ENCODE measurements around the gene CFAP54.
"Not testable (repeated sequence)": the region's sequence is repeated elsewhere in the genome, so short reads cannot be mapped to it uniquely, and the experiment has no call there.

CFAP54 gene

DNA sequence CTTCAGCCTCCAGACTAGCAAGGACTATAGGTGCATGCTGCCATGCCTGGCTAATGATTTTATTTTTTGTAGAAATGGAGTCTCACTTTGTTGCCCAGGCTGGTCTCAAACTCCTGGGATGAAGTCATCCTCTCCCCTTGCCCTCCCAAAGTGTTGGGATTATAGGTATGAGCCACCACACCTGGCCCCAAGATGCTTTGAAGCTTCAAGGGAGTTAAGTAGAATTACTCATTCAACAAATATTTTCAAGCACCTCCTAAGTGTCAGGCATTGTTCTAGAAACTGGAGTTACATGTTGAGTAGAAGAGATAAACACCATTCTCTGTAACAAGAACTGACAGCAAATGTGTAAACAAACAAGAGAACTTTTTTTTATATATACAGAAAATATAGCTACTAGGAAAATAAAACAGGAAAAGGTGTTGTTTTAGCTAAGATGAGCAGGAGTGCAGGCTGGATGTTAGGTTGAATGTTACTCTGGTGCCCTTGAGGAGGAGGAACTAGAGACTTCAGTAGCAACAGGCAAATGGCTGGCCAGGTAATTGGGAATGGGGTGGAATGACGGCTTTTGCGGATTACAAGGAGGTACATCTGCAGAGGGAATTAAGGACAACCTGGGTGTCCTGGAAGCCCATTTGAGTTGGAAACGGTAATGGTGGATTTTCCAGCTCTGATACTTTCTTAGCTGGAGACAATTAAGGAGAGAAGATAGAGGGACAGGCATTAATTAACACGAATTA, 32.0 kb upstream of the CFAP54 start:
- TF ChIP-seq TAF1 (IDR thresholded peaks at IDR 0.05; ENCODE audit: borderline replicate concordance, low read depth, low read length) (no peak), POLR2A (IDR thresholded peaks at IDR 0.05; ENCODE audit: low read depth, low read length) (no peak)
- FAIRE-seq (no peak), DNase-seq (ENCODE audit: insufficient read length) (no peak)

DNA sequence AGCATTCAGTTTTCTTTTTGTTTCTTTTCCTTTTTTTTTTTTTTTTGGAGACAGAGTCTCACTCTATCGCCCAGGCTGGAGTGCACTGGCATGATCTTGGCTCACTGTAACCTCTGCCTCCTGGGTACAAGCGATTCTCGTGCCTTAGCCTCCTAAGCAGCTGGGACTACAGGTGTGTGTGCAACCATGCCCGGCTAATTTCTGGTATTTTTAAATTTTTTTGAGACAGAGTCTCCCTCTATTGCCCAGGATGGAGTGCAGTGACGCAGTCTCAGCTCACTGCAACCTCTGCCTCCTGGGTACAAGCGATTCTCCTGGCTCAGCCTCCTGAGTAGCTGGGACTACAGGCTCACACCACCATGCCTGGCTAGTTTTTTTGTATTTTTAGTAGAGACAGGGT, 30.1 kb upstream of the CFAP54 start:
- DNase-seq (ENCODE audit: insufficient read length); FAIRE-seq: not testable (repeated sequence)

DNA sequence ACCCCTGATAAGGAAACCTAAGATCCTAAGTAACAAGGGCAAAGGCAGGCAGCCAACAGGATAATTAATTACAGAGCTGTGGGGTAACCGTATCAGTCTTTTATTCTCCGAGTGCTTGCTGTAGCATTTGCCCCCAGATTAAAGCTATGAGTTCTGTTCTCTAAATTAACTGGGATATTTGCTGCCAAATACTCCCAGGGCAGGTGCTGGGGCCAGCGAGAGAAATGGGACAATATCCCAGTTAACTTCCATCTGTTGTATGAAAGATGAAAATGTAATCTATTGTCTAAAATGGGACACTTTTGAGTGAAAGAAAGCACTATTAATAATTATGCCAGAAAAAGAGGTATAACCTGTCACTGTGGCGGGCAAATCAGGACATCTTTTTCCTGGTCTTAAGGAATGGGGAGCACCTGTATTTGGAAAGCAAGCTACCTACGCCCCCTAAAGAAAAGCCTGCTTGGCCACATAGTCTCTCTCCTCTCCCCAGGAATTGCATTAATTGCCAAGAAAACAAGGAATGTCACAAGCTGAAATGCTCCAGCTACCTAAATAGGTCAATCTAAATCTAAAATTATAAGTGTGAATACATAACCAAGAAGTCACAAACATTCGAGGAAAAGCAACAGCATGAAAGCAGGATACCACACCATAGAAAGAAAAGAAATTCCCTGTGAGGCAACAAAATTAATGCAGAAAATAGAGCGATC, 26.7 kb upstream of the CFAP54 start:
- FAIRE-seq (no peak), DNase-seq (ENCODE audit: insufficient read length) (no peak)
- TF ChIP-seq TAF1 (IDR thresholded peaks at IDR 0.05; ENCODE audit: borderline replicate concordance, low read depth, low read length) = no peak
- TF ChIP-seq POLR2A (IDR thresholded peaks at IDR 0.05; ENCODE audit: low read depth, low read length) = no peak
- no peak for TF ChIP-seq POLR2AphosphoS5 (IDR thresholded peaks at IDR 0.05; ENCODE audit: low read depth, low read length)

DNA sequence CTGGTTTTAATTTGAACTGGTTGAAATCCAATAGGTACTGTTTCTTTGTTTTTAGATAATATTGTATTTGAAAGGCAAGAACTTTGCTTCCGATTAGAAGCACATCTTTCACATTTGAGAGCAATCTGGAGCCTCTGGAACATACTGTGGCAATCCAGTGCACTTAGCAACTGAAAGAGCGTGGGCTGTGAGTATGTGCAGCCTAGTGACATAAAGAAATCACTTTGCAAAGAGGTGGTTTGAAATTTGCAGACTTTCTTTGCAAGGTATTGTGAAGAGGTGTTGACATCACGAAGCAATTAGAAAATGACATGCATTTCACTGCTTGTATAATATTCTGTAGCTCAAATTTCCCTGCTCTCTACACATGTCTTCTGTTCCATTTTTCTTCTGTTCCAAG, 23.5 kb upstream of the CFAP54 start:
- no peak for TF ChIP-seq POLR2AphosphoS5 (IDR thresholded peaks at IDR 0.05; ENCODE audit: low read depth, low read length)
- no peak for DNase-seq (ENCODE audit: insufficient read length)
- FAIRE-seq = no peak

DNA sequence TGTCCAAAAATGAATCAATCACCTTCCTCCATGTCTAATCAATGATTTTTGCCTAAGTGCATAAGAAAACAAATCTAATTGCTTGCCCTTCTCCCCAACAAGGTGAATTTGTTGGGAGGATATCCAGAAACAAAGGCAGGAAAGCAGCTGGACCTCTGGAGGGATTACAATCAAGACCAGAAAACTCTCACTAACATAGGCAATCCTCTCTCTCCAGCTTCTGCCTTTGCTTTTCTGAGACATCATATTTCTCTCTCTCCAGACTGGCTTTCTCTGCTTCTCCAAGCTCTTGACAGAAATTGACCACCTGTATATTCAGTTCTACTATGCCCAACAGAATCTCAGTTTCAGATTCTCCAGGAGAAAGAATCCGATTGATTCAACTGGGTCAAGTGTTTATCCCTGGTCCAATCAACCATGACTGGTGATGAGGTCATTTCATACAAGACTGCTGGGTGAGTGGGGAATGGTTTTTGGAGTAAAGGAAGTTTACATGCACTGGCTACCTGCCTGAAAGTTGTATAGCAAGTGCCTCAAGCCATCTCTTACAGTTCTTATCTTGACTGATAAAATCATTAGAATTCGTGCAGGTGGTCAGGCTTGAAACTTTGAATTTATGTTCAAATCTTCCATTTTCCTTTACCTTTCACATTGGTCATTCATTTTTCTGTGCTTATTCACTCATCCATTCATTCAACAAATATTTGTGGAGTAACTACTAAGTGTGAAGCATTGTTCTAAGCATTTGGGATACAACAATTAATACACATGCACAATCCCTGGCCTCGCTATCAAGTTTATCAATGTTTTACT, 22.2 kb upstream of the CFAP54 start:
- TF ChIP-seq POLR2A (IDR thresholded peaks at IDR 0.05; ENCODE audit: low read depth, low read length) (no peak), TAF1 (IDR thresholded peaks at IDR 0.05; ENCODE audit: borderline replicate concordance, low read depth, low read length) (no peak), POLR2AphosphoS5 (IDR thresholded peaks at IDR 0.05; ENCODE audit: low read depth, low read length) (no peak)
- FAIRE-seq = no peak
- DNase-seq (ENCODE audit: insufficient read length) = no peak

DNA sequence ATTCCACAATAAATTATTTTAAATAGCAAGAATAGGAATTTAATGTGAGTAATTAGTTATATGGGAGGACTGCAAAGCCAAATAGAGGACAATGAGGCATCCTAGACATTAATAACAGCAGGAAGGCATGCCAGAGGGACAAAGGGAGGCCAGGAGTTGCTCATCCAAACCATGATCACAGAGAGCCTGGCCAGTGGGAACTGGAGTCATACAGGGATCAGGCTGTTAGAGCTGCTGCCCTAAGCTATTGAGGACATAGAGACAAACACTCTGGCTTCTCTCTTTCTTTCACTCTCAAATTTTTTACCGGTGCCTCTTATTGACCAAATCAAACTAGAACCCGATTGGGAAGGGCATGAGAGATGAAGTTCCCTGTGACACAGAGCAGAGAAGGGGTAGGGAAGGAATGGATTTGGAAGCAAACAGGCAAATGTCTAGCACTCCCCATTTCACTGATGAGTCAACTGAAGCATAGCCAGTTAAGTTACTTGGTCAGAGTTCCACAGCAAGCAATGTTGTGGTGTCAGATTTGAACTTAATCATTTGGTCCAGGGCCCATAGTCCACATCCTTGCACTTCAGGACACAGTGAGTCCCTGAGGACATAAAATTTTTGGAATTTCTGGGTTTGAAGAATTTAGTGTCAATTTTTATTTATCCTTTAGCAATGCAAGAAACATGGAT, 17.9 kb upstream of the CFAP54 start:
- no peak for FAIRE-seq
- TF ChIP-seq POLR2AphosphoS5 (IDR thresholded peaks at IDR 0.05; ENCODE audit: low read depth, low read length) (no peak), TAF1 (IDR thresholded peaks at IDR 0.05; ENCODE audit: borderline replicate concordance, low read depth, low read length) (no peak), POLR2A (IDR thresholded peaks at IDR 0.05; ENCODE audit: low read depth, low read length) (no peak)
- DNase-seq (ENCODE audit: insufficient read length) = no peak

DNA sequence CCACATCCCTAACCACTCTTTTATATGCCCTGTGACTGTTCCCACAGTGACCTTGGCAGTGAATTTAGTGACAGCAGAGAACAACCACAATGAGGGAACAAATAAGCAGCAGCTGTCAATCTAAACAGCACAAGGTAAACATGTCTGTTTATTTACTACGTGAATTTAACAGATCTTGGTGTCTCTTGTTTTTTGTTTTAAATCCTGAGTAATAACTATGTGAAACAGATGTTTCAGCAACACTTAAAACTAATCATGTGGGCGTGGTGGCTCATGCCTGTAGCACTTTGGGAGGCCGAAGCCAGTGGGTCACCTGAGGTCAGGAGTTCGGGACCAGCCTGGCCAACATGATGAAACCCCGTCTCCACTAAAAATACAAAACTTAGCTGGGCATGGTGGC, 17.0 kb upstream of the CFAP54 start:
- DNase-seq (ENCODE audit: insufficient read length) (no peak), FAIRE-seq (no peak)
- TF ChIP-seq POLR2AphosphoS5 (IDR thresholded peaks at IDR 0.05; ENCODE audit: low read depth, low read length) = no peak
- TF ChIP-seq POLR2A (IDR thresholded peaks at IDR 0.05; ENCODE audit: low read depth, low read length) = no peak
- no peak for TF ChIP-seq TAF1 (IDR thresholded peaks at IDR 0.05; ENCODE audit: borderline replicate concordance, low read depth, low read length)

DNA sequence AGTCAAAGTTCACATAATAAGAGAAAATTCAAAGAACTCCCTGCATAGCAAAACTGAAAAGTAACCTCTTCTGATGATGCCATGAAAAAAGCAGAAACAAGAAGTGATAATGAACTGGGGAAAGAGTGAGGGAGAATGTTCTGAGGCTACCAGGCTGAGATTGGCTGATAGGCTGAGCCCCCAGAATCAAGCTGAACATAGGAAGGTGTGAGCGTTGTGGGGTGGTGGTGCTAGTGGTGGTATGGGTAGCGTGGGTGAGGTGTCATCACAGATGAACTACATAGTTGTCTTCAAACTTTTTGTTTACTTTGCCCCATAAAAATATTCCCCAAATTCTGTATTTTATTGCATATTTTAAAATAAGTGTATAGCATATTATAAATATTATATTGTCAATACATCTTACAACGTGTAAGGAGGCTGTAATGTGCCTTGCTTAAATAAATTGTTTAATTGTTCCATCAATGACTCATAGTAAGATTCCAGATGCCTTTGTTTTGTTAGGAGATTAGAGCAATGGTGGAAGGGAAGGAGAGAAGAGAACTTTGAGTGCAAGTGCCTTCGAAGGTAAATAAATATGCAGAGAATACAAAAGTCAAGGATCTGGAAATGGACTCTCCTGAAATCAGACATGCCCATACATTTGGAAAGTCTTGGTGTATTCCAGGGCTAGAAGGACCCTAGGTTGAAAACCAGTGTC, 15.8 kb upstream of the CFAP54 start:
- DNase-seq (ENCODE audit: insufficient read length) = no peak
- TF ChIP-seq POLR2AphosphoS5 (IDR thresholded peaks at IDR 0.05; ENCODE audit: low read depth, low read length) (no peak), POLR2A (IDR thresholded peaks at IDR 0.05; ENCODE audit: low read depth, low read length) (no peak), TAF1 (IDR thresholded peaks at IDR 0.05; ENCODE audit: borderline replicate concordance, low read depth, low read length) (no peak)
- no peak for FAIRE-seq

DNA sequence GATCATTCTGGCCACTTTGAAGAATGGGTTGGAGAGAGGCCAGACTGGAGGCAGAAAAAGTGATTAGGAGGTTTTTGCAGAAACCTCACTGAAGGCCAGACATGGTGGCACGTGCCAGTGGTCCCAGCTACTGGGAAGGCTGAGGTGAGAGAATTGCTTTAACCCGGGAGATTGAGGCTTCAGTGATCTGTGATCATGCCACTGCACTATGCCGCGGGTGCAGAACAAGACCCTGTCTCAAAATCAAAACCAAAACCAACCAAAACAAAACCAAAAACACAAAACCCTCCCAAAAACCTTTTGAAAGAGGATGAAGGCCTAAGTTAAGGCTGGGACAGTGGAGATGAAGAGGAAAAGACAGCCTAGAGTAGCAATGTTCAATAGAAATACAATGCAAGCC, 15.2 kb upstream of the CFAP54 start:
- FAIRE-seq = no peak
- DNase-seq (ENCODE audit: insufficient read length) = no peak
- no peak for TF ChIP-seq TAF1 (IDR thresholded peaks at IDR 0.05; ENCODE audit: borderline replicate concordance, low read depth, low read length)
- TF ChIP-seq POLR2A (IDR thresholded peaks at IDR 0.05; ENCODE audit: low read depth, low read length) = no peak
- TF ChIP-seq POLR2AphosphoS5 (IDR thresholded peaks at IDR 0.05; ENCODE audit: low read depth, low read length) = no peak

DNA sequence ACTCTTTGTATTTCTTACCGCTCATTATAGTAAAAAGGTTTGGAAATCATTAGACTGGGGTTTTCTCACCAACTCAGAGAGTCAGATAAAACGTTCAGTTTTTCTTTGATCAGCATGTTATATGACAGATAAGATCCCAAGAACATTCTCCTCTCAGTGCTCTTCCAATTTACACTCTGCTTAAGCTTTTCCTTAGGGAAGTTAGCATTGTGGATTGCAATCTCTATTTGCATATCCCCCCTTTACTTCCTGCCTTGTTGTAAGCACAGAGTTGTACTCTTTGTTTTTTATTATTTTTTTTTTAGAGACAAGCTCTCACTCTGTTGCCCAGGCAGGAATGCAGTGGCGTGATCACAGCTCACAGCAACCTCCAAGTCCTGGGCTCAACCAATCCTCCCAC, 11.4 kb upstream of the CFAP54 start:
- DNase-seq (ENCODE audit: insufficient read length) = no peak
- no peak for FAIRE-seq
- no peak for TF ChIP-seq POLR2A (IDR thresholded peaks at IDR 0.05; ENCODE audit: low read depth, low read length)
- no peak for TF ChIP-seq POLR2AphosphoS5 (IDR thresholded peaks at IDR 0.05; ENCODE audit: low read depth, low read length)
- TF ChIP-seq TAF1 (IDR thresholded peaks at IDR 0.05; ENCODE audit: borderline replicate concordance, low read depth, low read length) = no peak

DNA sequence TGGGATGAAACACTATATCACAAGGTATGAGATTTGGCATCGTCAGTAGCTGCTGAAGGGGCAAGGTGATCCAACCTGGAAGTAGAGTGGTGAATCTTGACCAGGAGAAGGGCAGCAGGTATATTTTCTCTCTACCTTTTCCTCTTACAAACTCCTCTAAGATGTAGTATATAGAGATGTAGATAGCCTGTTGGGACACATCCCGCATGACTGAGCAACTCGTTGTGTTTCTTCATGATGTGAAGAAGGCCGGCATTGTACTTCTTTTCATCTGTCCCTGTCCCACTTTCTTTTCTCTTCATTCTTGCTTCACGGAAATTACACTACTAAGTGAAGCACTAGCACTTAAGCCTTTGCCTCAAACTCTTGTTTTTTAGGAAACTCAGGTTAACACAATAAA, 7.3 kb upstream of the CFAP54 start:
- FAIRE-seq = no peak
- no peak for TF ChIP-seq POLR2A (IDR thresholded peaks at IDR 0.05; ENCODE audit: low read depth, low read length)
- no peak for TF ChIP-seq POLR2AphosphoS5 (IDR thresholded peaks at IDR 0.05; ENCODE audit: low read depth, low read length)
- no peak for TF ChIP-seq TAF1 (IDR thresholded peaks at IDR 0.05; ENCODE audit: borderline replicate concordance, low read depth, low read length)
- no peak for DNase-seq (ENCODE audit: insufficient read length)
